HG03196 (cell line): ENCODE measurements around the gene CD83.

Source experiments
- ATAC-seq: cut with Tn5 transposase; IDR thresholded peaks from one replicate; pipeline ENCODE4 v1.9.1; 2021; ENCODE audit not compliant: unreplicated experiment

The CD83 gene

DNA sequence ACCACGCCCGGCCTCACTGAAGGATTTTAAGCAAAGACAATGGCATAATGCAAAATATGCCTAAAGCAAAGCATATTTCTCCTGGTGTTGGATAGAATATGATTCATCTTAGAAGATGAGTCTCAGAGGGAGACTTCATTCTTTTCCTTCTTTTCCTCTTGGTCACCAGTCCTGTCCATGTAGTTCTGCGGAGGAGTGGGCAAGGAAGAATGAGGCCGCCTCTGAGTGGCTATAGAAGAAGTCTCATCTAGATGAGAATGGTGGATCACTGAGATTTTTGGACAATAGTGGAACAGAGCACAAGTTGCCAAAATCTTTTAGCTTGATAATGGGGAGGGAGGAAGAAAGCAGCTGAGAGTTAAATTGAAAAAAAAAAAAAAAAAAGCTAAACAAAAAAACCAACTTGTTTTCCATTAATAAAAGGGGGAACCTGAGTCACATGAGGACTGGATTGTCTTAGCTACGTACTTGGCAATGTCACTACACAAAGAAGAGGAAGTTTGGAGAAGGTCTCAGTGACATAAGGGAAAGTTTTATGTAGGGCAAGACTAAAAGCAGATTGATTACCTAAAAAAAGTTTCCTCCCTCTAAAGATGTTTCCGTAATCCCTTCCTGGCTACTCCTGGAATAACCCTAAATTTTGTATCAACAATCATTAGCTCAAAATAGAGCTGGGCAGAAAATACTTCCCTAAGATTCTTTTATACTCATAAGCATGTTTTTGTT, 6.0 kb downstream of the CD83 start:
- ATAC-seq, result no peak

DNA sequence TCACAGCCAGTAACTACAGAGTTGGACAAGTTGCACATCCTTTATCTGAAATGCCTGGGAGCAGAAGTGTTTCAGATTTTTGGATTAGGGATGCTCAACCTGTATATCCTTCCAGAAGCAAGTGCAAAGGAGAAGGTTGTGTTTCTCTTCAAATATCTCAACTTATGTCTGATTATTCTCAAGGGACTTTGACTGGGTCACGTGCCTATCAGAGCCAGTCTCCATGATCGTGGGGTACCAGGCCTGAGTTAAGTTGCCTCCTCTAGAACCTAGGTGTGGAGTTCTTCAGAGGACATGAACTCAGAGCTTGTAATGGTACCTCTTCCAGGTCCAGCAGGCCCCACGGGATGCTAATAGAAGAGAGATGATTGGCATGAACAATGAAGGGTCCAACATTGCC, 7.8 kb downstream of the CD83 start:
- no peak for ATAC-seq

DNA sequence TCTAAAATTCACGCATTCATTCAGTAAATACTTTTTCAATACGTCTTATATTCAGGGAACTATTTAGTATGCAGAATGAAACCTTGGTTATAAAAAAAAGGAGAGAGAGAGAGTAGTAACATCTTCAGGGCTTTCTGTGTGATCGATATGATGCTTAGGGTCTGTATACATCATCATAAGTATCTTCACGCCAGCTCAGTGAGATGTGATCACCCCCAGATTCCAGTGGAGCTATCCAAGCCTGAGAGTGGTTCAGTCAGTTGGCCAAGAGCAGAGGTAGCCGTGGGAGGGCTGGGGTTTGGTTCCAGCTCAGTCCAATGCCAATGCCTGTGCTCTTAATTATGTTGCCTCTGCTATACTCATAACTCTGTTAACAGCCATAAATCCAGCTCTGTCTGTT, 8.6 kb downstream of the CD83 start:
- no peak for ATAC-seq

DNA sequence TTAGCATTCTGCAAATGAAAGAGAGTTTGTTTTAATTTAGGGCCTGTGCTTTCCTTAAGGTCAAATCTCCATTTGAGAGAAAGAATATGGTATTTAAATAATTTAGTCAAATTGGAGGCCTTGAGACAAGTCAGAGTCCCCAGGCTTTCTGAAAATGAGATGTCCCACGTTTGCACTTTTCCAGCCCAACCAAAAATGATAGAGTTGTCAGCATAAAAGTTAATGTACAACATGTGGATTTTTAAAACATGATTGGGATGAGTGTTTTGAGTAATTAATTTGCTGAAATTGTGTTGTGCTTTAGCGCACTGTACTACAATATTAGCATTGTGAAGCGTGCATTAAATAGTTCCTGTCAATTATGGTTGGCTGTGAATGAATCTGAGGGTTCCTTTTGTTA, 10.0 kb downstream of the CD83 start:
- ATAC-seq, result no peak

DNA sequence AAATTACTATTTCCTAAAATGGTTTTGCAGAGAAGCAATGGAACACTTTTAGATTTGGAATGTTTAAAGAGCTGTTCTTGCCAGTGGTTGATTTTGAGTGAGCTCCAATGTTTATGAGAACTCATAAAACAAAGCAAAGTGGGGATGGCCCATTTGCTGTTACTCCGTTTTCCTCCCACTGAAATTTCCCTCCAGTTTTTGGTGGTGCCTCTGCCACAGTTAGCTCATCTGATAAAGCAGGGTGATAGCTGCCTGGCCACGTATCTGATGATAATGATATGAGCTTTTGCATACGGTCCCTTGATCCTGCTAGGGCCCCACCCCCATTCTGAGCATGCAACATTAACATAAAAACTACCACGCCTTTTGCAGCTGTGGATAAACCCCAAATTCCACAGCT, 10.4 kb downstream of the CD83 start:
- no peak for ATAC-seq

DNA sequence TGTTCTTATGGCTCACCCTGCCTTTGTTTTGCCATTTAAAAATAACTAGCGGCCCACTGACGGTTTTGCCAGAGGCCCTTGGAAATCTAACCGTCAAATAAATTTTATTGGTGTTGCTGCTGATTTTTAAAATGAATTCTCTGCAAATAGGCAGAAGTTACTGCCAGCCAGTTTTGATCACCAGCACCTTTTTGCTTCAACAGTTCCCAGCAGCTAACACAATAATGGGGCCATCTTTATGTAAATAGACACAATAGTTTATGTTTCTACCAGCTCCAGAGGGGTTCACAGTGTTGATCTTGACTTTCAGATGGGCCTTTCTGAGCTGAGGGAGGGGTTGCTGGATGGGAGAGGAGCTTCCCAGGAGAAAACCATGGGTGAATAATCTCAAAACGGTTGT, 11.2 kb downstream of the CD83 start:
- no peak for ATAC-seq

DNA sequence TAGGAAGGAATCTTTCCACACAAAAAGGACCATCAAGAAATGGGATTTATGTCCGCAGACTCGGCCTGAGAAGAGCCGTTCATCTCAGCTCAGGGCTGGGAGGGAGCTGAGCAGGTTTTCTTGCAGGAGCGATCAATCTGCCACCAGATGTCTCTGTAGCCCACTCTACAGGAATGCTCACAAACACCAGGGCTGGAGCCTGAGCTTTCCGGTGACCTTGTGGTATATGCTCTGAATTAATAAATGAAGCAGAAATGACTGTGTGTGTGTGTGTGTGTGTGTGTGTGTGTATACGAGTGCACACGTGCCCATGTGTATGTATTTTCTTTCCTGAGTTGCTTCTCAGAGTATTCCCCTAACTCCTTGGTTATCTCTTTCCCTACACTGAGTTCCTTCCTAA, 12.0 kb downstream of the CD83 start:
- no peak for ATAC-seq

DNA sequence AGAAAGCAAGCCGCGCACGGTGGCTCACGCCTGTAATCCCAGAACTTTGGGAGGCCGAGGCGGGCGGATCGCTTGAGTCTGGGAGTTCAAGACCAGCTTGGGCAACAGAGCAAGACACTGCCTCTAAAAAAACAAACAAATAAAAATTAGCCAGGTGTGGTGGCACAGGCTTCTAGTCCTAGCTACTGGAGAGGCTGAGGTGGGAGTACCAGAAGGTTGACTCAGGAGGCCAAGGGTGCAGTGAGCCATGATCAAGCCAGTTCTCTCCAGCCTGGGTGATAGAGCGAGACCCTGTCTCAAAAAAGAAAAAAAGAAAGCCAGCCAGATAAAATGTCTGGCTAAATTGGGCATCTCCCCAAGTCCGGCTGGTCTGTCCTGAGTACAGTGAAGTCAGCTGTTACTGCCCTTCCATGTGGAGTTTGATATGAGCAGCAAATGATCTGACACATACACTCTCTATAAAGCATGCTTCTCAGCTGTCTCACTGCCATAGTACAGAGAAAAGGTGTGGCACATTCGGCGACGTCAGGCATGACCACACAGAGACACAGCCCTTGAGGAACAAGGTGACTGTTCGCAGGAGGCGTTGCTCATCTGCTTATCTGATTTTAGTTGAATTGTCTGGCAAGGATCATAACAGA, 13.0 kb downstream of the CD83 start:
- ATAC-seq, result no peak

DNA sequence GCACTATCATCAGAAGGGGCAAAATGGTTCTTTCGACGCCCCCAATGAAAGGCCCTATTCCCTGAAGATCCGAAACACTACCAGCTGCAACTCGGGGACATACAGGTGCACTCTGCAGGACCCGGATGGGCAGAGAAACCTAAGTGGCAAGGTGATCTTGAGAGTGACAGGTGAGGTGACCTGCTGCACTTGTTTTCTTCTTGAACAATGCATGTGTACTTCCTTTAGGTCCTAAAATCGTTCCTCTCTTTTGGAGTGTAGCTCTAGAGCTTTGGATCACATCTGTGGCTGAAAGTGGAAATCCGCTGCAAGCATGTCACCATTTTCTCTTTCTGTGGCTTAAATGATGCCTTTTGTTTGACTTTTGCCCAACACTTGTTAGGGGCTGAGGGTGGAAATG, 14.0 kb downstream of the CD83 start:
- ATAC-seq, result no peak

DNA sequence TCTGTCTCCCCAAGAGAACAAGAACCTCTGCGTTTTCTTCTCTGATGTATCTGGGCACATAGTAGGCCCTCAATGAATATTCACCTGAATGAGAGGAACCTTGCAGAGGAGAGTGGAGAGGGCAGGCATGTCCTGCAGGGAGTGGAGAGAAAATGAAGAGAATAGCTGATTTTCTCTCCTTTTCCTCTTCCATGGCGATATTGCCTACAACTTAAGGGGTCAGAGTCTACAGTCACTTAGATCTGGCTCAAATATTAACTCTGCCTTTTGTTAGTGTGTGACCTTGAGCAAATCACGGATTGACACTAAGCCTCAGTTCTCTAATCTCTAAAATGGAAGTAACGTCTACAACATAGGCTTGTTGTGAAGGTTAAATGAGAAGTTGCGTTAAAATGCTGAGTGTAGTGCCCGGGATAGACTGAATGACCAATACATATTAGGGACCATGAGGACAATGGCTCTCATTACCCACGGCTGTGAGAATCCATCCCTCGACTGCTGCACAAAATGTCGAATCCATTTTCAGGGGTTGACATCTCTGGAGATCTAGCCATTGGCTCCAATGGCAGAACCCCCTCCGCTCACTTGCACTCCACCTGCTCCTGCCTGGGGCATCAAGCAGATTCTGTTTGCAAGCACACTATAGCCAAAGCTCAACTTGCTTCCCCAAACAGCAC, 14.8 kb downstream of the CD83 start:
- ATAC-seq, result no peak

DNA sequence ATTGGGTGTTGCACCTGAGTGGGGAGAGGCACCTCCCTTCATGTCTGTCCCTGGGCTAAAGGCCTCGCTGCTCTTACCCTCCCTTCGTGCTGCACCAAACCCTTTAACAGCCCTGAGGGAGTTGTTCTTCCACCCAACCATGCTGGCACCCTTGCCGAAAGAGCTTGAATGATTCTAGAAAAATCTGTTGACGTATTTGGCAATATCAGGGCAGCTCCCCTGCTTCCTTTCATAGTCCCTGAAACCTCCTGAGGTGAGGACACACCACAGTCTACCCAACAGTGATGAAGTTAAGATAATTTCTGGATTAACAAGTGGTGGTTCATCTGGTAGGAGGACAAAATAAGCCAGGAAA, 15.3 kb downstream of the CD83 start:
- no peak for ATAC-seq

DNA sequence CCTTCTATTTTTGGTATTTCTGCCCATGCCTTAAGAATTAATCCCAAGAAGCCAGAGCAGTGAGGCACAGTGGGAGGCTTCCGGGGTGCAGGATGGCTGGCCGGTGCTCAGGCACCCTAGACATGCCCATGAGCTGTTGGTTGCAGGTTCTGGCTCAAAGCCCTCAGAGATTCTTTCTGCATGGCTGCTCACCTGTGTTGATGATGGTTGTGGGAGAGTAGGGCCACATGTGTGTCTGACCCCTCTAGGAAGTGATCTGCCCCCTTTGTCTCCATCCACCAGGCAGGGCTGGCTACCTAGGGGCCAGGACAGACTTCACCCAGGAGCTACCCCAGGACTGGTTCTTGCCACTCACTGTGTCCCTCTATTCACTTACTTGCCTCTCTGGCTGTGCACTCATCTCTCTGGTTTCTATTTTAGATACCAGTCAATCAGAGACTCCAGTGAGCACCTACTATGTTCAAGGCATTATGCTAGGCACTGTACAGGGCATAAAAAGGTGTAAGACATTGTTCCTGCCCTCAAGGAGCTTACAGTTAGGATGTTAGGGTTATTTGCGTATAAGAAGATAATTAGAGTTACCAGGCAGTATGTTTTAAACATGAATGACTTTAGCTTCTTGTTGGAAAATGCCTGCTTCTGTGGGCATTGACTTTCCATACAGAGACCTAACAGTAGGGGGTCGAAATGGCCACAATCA, 16.8 kb downstream of the CD83 start:
- no peak for ATAC-seq

DNA sequence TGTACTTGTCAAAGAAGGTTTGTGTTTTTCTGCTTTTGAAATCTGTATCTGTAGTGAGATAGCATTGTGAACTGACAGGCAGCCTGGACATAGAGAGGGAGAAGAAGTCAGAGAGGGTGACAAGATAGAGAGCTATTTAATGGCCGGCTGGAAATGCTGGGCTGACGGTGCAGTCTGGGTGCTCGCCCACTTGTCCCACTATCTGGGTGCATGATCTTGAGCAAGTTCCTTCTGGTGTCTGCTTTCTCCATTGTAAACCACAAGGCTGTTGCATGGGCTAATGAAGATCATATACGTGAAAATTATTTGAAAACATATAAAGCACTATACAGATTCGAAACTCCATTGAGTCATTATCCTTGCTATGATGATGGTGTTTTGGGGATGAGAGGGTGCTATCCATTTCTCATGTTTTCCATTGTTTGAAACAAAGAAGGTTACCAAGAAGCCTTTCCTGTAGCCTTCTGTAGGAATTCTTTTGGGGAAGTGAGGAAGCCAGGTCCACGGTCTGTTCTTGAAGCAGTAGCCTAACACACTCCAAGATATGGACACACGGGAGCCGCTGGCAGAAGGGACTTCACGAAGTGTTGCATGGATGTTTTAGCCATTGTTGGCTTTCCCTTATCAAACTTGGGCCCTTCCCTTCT, 18.4 kb downstream of the CD83 start:
- no peak for ATAC-seq

DNA sequence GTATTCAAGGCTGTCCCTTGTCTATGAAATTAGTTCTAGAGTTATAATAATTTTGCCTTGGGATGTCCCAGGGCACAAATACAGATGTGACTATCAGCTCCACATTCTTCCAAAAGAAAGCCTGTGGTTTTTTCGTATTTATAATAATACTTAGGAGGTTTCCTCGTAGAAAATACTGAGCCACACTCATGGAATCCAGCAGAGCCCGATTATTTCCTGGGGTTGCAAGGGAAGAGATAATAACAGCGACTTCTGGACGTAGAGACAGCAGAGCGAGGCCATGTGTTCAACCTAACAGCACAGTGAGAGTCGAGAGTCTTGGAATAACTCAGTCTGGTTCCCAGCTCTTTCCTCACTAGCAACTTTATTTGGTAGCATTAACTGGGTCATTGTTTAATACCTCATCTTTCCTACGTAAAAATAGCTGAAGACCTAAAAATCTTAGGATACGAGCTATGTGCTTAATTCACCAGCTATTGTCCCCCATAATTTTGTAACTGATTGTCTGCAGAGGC, 21.2 kb downstream of the CD83 start:
- ATAC-seq, result no peak

DNA sequence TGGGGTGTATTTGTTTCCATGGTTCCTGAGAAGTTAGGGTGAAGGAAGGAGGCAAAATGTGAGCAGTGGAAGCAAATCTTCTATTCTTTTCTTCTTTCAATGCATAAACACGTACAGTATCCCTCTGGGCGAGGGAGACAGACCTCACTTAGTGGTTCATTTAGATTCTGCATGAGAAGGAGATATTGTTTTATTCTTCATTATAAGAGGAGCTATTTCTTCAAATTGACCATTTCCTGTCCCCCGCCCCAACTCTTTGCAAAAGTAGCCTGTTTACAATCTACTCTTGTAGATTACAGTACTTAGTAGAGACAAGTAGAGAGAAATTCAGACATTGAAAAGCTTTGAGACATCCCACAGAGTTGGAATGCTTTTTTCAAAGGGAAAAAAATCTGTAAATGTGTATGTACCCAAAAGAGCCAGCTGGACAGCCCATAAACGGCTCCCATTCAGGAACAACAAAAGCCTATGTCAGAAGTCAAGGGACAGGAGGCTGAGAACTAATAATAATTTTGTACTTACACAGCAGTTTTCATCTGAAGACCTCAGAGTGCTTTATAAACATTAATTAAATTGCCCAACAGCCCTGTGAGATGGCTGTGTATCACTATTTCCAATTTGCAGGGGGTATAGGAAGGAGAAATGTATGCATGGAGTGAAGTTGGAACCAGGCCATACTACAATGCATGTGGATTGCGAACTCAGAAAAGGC, 23.9 kb downstream of the CD83 start:
- no peak for ATAC-seq

DNA sequence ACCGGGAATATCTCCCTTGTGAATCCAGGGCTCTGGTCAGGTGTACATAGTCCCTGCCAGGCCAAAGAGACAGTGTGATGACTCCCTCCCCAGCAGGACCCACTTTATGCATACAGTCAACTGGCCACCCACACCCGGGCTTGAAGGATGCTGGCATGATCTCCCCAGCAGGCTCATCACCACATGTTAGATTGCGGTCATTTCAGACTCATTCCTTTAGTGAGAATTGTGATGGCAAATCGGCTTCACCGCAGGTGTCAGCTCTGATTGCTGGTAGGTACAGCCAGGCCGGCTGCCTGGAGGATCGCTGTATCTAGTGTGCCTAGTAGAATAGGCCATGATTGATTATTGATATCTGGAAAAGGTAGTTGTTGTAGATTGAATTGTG, 24.5 kb downstream of the CD83 start:
- no peak for ATAC-seq

DNA sequence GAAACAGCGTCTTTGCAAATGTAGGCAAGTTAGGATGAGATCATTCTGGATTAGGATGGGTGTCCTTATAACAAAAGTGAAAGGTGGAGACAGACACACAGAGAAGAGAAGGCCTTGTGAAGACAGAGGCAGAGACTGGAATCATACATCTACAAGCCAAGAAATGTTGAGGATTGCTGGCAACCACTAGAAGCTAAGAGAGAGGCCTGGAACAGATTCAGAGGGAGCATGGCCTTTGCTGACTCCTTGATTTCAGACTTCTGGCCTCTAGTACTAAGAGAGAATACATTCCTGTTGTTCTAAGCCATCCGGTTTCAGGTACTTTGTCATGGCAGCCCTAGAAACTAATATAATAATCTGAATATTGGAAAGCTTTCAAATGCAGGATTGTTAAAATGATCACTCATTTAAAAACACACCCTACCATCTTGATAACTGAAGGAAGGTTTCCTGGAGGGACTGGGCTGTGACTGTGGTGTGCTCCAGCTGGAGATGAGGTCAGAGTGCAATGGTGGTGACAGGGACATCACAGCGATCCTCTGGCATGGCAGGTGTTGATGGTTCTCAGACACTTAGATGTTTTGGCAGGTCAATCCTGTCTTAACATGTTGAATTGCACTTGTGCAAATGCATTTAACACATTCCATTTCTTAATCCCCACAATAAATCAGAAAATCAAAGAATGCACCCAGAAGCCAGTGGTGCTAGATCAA, 25.1 kb downstream of the CD83 start:
- no peak for ATAC-seq

DNA sequence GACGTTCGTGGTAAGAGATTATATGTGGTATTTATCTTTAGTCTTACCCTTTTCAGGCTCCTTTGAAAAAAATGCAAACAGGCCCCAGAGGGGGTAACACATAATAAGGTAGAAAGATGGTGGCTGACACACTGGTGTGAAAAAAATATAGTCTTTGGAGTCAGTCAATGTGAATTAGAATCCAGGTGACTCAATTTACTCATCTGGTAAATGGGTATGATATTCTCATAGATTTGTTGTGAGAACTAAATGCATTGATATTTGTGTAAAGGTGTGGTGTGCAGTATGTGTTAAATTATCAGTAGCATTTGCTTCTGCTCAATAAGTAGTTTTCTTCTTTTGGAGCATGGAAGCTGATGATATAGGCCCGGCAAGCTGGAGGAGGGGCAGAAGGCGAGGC, 25.7 kb downstream of the CD83 start:
- ATAC-seq, result no peak

DNA sequence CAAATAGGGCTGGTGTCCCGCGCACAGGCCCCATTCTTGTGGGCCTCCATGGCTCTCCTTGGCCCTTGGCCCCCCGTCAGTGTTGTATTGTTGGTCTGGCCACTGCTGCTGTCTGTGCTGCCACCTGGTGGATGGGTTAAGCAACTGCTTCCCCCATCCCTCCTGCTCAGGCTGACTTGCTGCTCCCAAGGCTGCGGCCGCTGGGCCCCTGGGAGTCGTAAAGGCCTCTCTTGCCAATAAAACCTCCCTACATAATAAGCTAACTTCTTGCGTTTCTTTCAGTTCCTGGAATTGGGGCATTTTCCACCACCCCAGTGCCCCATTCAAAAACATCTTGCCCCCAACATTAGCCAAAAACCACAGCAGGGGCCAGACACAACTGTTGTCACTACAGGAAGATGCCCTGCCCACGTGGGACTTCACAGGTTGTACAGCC, 27.1 kb downstream of the CD83 start:
- no peak for ATAC-seq

DNA sequence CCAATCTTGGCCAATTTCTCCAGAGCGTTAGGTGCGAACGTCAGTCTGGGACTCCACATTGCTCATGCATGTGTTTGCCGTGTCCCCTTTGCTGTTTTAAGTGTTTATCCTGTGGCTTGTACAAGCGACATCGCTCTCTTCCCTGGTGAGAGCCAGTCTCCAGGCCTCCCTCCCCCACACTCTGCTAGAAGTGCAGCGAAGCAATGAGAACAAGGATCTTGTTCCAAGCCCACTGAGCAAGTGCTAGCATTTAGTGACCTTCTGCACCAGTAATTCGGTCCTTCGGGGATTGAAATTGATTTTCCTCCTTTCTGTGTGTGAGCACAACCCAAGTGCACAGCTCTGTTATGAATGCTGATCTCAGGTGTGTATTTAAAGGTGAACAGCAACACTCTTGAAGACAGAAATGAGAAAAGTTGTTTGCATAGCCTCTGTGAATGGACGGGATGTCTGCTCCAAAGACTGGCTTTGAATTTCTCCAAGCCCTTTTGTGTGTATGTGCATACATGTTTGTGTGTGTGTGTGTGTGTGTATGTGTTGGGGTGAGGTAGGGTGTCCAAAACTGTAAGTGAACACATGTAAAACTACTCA, 29.0 kb downstream of the CD83 start:
- ATAC-seq, result no peak
